ENCODE measurements around the gene CD3E. TPM values are rescaled to one million over a fixed set of nuclear protein-coding genes. Genes with fewer than 3 reads are reported as not detected.

The CD3E gene
- total and polyA plus RNA-seq, 2 donors from 2014 or later = 2.2 to 14.3 TPM

DNA sequence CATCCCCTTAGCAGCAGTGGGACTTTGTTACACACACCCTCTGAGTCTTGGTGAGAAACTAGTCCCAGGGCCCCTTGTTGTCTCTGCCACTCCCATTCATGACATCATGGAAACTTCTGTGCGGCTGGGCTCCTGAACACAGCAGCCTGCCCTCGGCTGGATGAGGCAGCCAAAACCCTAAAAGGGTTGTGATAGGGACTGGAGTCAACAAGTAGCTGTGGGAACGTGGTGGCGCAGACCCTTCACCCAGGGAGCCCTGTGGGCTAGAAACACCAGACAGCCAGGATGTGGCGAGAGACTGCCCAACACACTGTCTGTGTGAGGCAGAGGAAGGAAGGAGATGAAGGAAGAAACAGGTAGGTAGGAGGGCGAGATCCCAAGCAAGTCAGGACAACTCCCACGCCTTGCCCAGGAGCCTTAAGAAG, 34.1 kb downstream of the CD3E start:
- H3K4me3 ChIP-seq (ENCODE audit: low read length in 3 of 3) = no peak overlapping the region
- no peak overlapping the region for H3K9ac ChIP-seq (ENCODE audit: low read length in 3 of 3)
- FAIRE-seq (no peak), DNase-seq (peak in 2 of 5 donors; percentile 10 to 79)
- no peaks in the 10 kb centered on the region for H3K36me3 ChIP-seq (ENCODE audit: control insufficient read depth in 2 of 3, insufficient read depth in 3 of 3, low read length in 3 of 3)
- H3K9me3 ChIP-seq (ENCODE audit: control insufficient read depth in 2 of 3, insufficient read depth in 1 of 3, low read length in 3 of 3) = no peaks in the 10 kb centered on the region
- no peaks in the 10 kb centered on the region for H3K4me1 ChIP-seq (ENCODE audit: control insufficient read depth in 2 of 3, insufficient read depth in 2 of 3, low read depth in 1 of 3, low read length in 3 of 3)
- intact Hi-C loops (cut with DNase I) = no loop called here
- TF ChIP-seq, protein P1, sequence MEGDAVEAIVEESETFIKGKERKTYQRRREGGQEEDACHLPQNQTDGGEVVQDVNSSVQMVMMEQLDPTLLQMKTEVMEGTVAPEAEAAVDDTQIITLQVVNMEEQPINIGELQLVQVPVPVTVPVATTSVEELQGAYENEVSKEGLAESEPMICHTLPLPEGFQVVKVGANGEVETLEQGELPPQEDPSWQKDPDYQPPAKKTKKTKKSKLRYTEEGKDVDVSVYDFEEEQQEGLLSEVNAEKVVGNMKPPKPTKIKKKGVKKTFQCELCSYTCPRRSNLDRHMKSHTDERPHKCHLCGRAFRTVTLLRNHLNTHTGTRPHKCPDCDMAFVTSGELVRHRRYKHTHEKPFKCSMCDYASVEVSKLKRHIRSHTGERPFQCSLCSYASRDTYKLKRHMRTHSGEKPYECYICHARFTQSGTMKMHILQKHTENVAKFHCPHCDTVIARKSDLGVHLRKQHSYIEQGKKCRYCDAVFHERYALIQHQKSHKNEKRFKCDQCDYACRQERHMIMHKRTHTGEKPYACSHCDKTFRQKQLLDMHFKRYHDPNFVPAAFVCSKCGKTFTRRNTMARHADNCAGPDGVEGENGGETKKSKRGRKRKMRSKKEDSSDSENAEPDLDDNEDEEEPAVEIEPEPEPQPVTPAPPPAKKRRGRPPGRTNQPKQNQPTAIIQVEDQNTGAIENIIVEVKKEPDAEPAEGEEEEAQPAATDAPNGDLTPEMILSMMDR (IDR thresholded peaks at IDR 0.05; ENCODE audit: borderline replicate concordance, extremely low read depth, insufficient read depth) = no peak
- H3K27me3 ChIP-seq (ENCODE audit: control insufficient read depth, insufficient read depth, low read length) = no peaks in the 10 kb centered on the region
- no peak overlapping the region for H3K27ac ChIP-seq (ENCODE audit: low read depth in 2 of 2, low read length in 2 of 2)

- TF ChIP-seq, protein P1 (IDR thresholded peaks at IDR 0.05; ENCODE audit: borderline replicate concordance, extremely low read depth, insufficient read depth) = no peak
- intact Hi-C loops (cut with DNase I) = no loop called here
These were observed 34.9 kb downstream of the CD3E start for GRCh38 chr11:118339281-118339961.

GRCh38 chr11:118340449-118340848, 35.9 kb downstream of the CD3E start:
- intact Hi-C loops (cut with DNase I) = no loop called here
- no peak overlapping the region for H3K9ac ChIP-seq (ENCODE audit: low read length in 3 of 3)
- H3K36me3 ChIP-seq (ENCODE audit: control insufficient read depth in 2 of 3, insufficient read depth in 3 of 3, low read length in 3 of 3) = no peaks in the 10 kb centered on the region
- no peaks in the 10 kb centered on the region for H3K9me3 ChIP-seq (ENCODE audit: control insufficient read depth in 2 of 3, insufficient read depth in 1 of 3, low read length in 3 of 3)
- no peaks in the 10 kb centered on the region for H3K27me3 ChIP-seq (ENCODE audit: control insufficient read depth, insufficient read depth, low read length)
- FAIRE-seq (no peak), DNase-seq (no peak)
- H3K4me1 ChIP-seq (ENCODE audit: control insufficient read depth in 2 of 3, insufficient read depth in 2 of 3, low read depth in 1 of 3, low read length in 3 of 3) = no peaks in the 10 kb centered on the region
- no peak overlapping the region for H3K4me3 ChIP-seq (ENCODE audit: low read length in 3 of 3)
- TF ChIP-seq, protein P1 (IDR thresholded peaks at IDR 0.05; ENCODE audit: borderline replicate concordance, extremely low read depth, insufficient read depth) = no peak
- no peak overlapping the region for H3K27ac ChIP-seq (ENCODE audit: low read depth in 2 of 2, low read length in 2 of 2)

More at GRCh38 chr11:118339281-118339961, 34.9 kb downstream of the CD3E start:
- no peaks in the 10 kb centered on the region for H3K4me1 ChIP-seq (ENCODE audit: control insufficient read depth in 2 of 3, insufficient read depth in 2 of 3, low read depth in 1 of 3, low read length in 3 of 3)
- H3K9me3 ChIP-seq (ENCODE audit: control insufficient read depth in 2 of 3, insufficient read depth in 1 of 3, low read length in 3 of 3) = no peaks in the 10 kb centered on the region
- no peaks in the 10 kb centered on the region for H3K36me3 ChIP-seq (ENCODE audit: control insufficient read depth in 2 of 3, insufficient read depth in 3 of 3, low read length in 3 of 3)
- DNase-seq (no peak), FAIRE-seq (no peak)
- H3K4me3 ChIP-seq (ENCODE audit: low read length in 3 of 3) = no peak overlapping the region
- H3K9ac ChIP-seq (ENCODE audit: low read length in 3 of 3) = no peak overlapping the region
- H3K27me3 ChIP-seq (ENCODE audit: control insufficient read depth, insufficient read depth, low read length) = no peaks in the 10 kb centered on the region
- no peak overlapping the region for H3K27ac ChIP-seq (ENCODE audit: low read depth in 2 of 2, low read length in 2 of 2)
